SKM-1 treated with dmso at 0.1 percent for 144 hours (cell line): ENCODE results near the gene EMB.
"Not testable (repeated sequence)": the region's sequence is repeated elsewhere in the genome, so short reads cannot be mapped to it uniquely, and the experiment has no call there.

Experiments used
- DNase-seq: peaks from one replicate; lab custom pipeline; 2025; ENCODE audit not compliant: unreplicated experiment; lab: John Stamatoyannopoulos, UW

EMB gene

GRCh38 chr5:50423100-50423799, 17.8 kb downstream of the EMB start:
- DNase-seq = not testable (repeated sequence)

DNA sequence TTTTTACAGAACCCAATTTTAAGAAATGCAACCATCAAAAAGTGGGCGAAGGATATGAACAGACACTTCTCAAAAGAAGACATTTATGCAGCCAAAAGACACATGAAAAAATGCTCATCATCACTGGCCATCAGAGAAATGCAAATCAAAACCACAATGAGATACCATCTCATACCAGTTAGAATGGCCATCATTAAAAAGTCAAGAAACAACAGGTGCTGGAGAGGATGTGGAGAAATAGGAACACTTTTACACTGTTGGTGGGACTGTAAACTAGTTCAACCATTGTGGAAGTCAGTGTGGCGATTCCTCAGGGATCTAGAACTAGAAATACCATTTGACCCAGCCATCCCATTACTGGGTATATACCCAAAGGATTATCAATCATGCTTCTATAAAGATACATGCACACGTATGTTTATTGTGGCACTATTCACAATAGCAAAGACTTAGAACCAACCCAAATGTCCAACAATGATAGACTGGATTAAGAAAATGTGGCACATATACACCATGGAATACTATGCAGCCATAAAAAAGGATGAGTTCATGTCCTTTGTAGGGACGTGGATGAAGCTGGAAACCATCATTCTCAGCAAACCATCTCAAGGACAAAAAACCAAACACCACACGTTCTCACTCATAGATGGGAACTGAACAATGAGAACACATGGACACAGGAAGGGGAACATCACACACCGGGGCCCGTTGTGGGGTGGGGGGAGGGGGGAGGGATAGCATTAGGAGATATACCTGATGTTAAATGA, 19.7 kb downstream of the EMB start:
- not testable (repeated sequence) for DNase-seq

DNA sequence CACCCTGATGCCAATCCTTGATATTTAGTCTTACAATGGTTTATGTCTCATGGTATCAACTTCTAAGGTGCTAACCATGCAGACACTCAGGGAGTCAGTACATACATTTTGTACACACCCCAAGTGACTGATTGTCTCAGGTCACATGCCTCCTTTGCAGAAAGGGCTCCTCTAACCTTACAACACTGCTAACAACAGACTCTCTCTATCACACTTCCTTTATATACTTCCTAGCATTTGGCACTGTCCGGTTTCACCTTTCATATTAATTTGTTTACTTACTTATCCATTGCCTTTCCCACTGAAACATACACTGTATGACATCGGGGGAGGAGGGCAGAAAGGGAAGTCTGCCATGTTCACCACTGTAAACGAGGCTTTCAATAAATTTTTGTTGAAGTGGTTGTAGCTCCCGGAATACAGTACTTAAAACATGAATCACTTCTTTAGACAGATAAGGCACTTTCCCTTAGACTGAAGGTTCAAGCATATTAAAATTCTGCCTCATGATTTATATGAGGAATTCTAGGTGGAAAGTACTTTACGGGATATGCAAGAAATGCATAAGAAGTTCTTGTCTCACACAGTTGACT, 20.6 kb downstream of the EMB start:
- no peak for DNase-seq

- DNase-seq = not testable (repeated sequence)
These were observed 21.4 kb downstream of the EMB start for GRCh38 chr5:50419656-50420055.

- not testable (repeated sequence) for DNase-seq
These were observed 24.5 kb downstream of the EMB start for GRCh38 chr5:50416637-50417036.

DNA sequence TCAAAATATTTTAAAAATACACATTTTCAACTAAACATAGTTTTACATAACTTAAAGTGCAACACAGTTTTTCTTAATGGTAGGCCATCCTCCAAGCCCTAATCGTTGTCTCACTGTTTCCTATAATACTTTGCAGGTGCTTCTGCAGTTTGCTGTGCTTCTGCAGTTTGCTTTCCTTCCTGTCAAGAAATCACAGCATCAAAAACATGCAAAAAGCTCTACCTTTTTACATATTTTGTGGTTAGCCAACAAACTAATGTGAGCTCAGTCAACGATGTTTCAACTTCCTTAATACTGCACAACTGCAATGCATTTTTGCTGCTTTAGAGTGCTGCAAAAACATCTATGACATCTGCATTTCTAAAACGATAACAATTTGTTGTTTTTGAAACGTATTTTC, 25.2 kb downstream of the EMB start:
- no peak for DNase-seq

DNA sequence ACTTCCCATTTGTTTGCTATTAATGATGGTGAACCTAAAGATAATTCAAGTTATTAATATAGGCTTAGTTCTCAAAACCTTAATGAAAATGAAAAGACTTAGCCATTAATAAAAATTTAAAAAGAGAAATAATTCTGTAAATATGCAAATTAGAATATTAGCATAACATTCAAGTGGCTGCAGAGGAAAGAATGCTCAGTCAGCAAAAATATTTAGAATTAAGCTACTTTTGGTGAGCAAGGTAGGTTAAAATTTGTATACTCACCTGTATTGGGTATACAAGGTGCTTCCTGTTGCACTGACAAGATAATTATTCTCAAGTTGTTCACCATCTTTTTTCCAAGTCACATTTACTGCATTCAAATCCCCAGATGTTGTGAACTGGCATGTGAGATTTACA, 30.2 kb downstream of the EMB start:
- DNase-seq = not testable (repeated sequence)

DNA sequence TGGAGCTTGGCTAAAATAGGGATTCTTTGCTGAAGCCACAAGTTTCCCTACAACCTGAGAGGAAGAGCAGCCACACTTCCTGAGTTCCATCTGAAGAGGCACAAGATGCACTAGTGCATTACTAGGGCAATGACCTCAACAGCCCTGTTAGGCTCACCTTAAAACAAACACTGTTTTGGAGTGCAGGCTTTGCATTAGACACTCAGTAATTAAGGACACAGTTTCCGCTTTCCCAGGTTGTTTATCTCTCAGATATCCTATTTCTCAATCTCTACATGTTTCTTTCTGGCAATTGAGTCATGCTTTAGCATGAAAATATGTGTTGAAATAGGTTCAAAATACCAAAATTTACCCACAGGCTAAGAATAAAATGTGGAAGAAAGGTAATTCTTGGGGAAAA, 34.2 kb downstream of the EMB start:
- no peak for DNase-seq

- DNase-seq = no peak
These were observed 39.8 kb downstream of the EMB start for GRCh38 chr5:50401336-50401735.

DNA sequence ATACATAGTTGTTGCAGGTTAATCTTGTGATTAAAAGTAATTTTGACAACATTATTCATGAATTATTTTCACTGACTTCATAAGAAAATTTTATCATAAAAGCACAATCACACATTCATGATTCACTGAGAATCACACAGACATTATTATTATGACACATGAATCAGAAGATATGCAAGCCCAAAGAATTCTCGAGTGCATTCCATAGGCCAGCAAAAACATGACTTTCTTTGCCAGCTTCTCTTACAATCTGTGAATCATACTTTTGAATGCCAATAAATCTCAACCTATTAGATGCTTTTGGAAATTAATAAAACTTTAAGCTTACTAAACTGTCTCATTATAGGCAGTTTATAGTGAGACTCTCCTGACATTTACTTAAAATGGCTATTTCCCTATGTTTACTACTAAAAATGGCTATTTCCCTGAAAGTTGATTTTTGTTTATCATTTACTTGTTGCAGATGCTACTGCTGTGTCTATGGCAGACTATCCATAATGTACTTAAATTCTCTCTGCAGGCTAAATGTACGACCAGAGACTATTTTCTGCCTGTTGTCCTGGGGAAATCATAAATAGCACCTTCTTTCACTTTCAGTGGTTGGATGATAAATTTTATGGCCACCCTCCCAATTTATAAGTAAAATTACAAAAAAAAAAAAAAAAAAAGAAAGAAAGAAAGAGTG, 47.0 kb downstream of the EMB start:
- DNase-seq = not testable (repeated sequence)

- not testable (repeated sequence) for DNase-seq
These were observed 48.8 kb downstream of the EMB start for GRCh38 chr5:50392289-50392688.

DNA sequence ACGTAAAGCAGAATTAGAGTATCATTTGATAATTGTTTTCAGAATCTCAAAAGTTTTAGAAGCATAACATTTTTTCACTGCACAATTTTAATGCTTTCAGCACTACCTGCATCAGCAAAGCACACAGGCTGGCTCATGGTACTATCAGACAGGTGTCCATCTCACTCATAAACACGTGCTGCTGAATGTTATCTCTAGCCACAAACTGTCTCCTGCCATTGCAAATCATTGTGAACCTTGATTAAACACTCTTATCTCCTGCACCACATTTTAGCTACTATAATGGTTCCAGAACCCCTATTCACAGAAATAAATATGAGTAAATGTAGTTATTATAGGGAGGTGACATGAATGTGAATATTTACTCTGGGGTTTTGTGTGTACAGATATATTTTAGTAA, 56.7 kb downstream of the EMB start:
- not testable (repeated sequence) for DNase-seq

GRCh38 chr5:50376696-50377095, 64.4 kb downstream of the EMB start:
- DNase-seq = not testable (repeated sequence)

GRCh38 chr5:50369287-50370033, 71.6 kb downstream of the EMB start:
- not testable (repeated sequence) for DNase-seq

GRCh38 chr5:50365426-50366251, 75.4 kb downstream of the EMB start:
- DNase-seq = no peak

- DNase-seq = not testable (repeated sequence)
These were observed 76.4 kb downstream of the EMB start for GRCh38 chr5:50364535-50365309.

DNA sequence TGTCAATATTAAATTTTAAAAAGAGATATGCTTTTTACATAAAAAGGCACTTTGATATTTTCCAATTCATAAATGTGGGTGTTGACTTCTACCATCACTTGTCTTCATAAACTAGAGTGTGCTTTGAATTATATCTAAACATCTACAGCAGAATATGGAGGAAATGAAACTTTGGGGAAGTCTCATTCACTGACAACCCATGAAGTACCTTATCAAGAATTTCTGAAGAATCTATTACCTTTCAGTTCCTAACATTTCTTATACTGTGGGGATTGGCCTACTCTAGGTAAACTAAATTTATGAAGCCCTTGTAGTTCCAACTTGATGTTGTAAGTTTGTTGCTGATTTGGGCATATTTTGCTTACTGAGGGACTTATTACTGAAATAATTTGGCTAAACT, 81.9 kb downstream of the EMB start:
- no peak for DNase-seq

DNA sequence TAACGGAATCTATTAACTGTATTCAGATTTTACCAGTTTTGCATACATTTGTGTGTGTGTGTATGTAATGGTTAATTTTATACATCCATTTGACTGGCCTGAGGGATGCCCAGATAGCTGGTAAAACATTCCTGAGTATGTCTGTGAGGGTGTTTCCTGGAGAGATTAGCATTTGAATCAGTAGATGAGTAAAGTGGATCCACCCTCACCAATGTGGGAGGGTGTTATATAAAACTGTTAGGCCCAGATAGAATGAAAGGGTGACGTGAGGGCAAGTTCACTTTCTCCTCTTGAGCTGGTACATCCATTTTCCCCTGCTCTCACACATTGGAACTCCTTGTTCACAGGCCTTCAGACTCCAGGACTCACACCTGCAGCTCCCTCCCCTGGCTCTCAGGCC, 88.7 kb downstream of the EMB start:
- DNase-seq = no peak
